Epithelial cell of proximal tubule (primary cell): ENCODE data around the gene PITPNM1. TPM values are rescaled to one million over a fixed set of nuclear protein-coding genes. Genes with fewer than 3 reads are reported as not detected.

Experiments used
- DNase-seq: peaks from one replicate; pipeline ENCODE4 v3.0.0-alpha.2; 2011; ENCODE audit warnings: low read depth
- H3K4me3 ChIP-seq: 2 replicates; pipeline ENCODE4 v1.5.1; 2011; ENCODE audit warnings: low read depth, mild to moderate bottlenecking, low read length
- CTCF ChIP-seq: conservative IDR thresholded peaks from 2 replicates; pipeline ENCODE4 v1.5.1; 2012; ENCODE audit warnings: low read depth, mild to moderate bottlenecking, low read length
- total RNA-seq: library from RNA; depleted of rRNA; stranded (reverse); fragments of >200 nt; gene quantifications from 2 replicates; pipeline ENCODE4 v1.2.3, GENCODE V29; 2015

PITPNM1 gene
- total RNA-seq, 1 donor from 2014 or later, result 74.1 TPM

DNA sequence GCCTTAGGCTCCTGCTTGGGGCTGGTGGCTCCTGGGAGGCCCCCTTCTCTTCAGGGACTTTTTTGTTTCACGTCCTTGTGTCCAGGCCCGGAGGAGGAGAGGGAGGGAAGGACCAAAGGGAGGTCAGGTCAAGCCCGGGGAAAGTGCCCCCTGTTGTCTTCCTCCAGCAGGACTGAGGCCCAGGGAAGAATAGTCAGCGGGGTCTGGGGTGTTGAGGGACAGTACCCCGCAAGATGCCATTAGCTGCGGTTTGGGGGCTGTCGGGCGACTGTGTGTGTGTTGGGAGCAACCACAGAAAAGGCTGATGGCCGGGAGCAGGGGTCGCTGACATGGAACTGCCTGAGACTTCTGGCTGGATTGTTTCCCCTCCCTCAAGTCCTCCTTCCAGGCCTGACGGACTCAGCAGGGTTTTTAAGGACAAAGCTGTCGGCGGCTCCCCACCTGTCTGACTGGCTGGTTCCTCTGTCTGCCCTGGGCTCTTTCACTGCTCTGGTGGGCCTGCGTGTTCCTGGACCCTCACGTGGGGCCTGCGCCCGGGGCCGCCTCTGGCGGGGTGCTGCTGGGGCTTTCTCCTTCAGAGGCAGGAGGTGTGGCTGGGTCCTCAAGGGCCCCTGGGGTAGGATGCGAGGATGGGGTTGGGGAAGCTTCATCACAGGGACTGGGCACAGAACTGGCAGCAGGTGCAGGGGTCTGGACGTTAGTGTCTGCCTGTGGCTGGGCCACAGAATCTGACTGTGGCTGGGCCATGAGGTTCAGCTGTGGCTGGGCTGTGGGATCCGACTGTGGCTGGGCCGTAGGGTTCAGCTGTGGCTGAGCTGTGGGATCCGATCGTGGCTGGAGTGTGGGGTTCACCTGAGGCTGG lies 54.1 kb downstream of the PITPNM1 start:
- TF ChIP-seq CTCF, result no peak
- H3K4me3 ChIP-seq, result no peak overlapping the region
- no peak for DNase-seq

- no peak for DNase-seq
- H3K4me3 ChIP-seq, result no peak overlapping the region
- no peak for TF ChIP-seq CTCF
These were observed 55.9 kb downstream of the PITPNM1 start for GRCh38 chr11:67449116-67449844.

GRCh38 chr11:67448220-67448609 lies 56.9 kb downstream of the PITPNM1 start:
- H3K4me3 ChIP-seq, result no peak overlapping the region
- TF ChIP-seq CTCF, result no peak
- DNase-seq, result no peak

DNA sequence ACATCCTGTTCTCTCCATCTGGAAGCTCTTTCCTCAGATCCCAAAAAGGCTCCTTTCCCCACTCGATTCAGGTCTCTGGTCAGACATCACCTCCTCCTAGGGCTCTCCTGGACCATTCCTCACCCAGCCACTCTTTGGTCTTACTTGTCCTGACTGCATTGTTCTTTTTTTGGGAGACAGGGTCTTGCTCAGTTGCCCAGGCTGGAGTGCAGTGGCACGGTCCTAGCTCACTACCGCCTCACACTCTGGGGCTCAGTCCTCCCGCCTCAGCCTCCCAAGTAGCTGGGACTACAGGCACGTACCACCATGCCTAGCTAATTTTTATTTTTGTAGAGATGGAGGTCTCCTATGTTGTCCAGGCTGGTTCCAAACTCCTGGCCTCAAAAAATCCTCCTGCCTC lies 59.6 kb downstream of the PITPNM1 start:
- H3K4me3 ChIP-seq, result no peak overlapping the region
- TF ChIP-seq CTCF, result no peak

GRCh38 chr11:67442504-67443404 lies 62.4 kb downstream of the PITPNM1 start:
- peak overlapping the region; percentile 81 for H3K4me3 ChIP-seq
- TF ChIP-seq CTCF, result no peak
- DNase-seq, result no peak

More for the DNA sequence above, 59.6 kb downstream of the PITPNM1 start:
- DNase-seq, result no peak

Other genes with a start within 250 kb of the PITPNM1 start
- gene GRK2, start 238.9 kb downstream of the PITPNM1 start, total RNA-seq, result 46.8 and 66.4 TPM in 2 replicates
- 31.6 and 32.3 TPM in 2 replicates for gene ANKRD13D, start 216.1 kb downstream of the PITPNM1 start, total RNA-seq
- gene SSH3, start 201.8 kb downstream of the PITPNM1 start, total RNA-seq, result 28.4 and 30.4 TPM in 2 replicates
- gene POLD4, start 151.8 kb downstream of the PITPNM1 start, total RNA-seq, result 68.1 and 174 TPM in 2 replicates
- gene CLCF1, start 131.8 kb downstream of the PITPNM1 start, total RNA-seq, result 23.8 and 44.6 TPM in 2 replicates
- gene RAD9A, start 113.4 kb downstream of the PITPNM1 start, total RNA-seq, result 13.9 and 20.9 TPM in 2 replicates
- gene PPP1CA, start 103.5 kb downstream of the PITPNM1 start, total RNA-seq, result 359 and 365 TPM in 2 replicates
- 0.14 and 0.17 TPM in 2 replicates for gene TBC1D10C, start 101.3 kb downstream of the PITPNM1 start, total RNA-seq
- 0.07 and 0.23 TPM in 2 replicates for gene CARNS1, start 89.7 kb downstream of the PITPNM1 start, total RNA-seq
- 64.1 and 72.9 TPM in 2 replicates for gene RPS6KB2, start 76.9 kb downstream of the PITPNM1 start, total RNA-seq
- gene PTPRCAP, start 67.7 kb downstream of the PITPNM1 start, total RNA-seq, result 1.5 and 3.6 TPM in 2 replicates
- 88.8 and 137 TPM in 2 replicates for gene CORO1B, start 61.9 kb downstream of the PITPNM1 start, total RNA-seq
- not detected in 2 replicates for gene GPR152, start 52.6 kb downstream of the PITPNM1 start, total RNA-seq
- gene CABP4, start 50.0 kb downstream of the PITPNM1 start, total RNA-seq, result not detected in 2 replicates
- 26.1 and 74.0 TPM in 2 replicates for gene TMEM134, start 36.1 kb downstream of the PITPNM1 start, total RNA-seq
- gene AIP, start 22.3 kb downstream of the PITPNM1 start, total RNA-seq, result 62.0 and 63.4 TPM in 2 replicates
- gene CDK2AP2, start 2.8 kb upstream of the PITPNM1 start, total RNA-seq, result 129 and 165 TPM in 2 replicates
- not detected in 2 replicates for gene CABP2, start 18.1 kb upstream of the PITPNM1 start, total RNA-seq
- gene GSTP1, start 78.4 kb upstream of the PITPNM1 start, total RNA-seq, result 2,620 and 3,355 TPM in 2 replicates
- gene NDUFV1, start 101.6 kb upstream of the PITPNM1 start, total RNA-seq, result 226 and 258 TPM in 2 replicates
- gene NUDT8, start 124.6 kb upstream of the PITPNM1 start, total RNA-seq, result 23.4 and 29.3 TPM in 2 replicates
- gene TBX10, start 134.4 kb upstream of the PITPNM1 start, total RNA-seq, result not detected in 2 replicates
- not detected in 2 replicates for gene ACY3, start 145.4 kb upstream of the PITPNM1 start, total RNA-seq
- 0.51 TPM in 1 of 2 replicates, not detected in the other for gene ALDH3B2, start 169.3 kb upstream of the PITPNM1 start, total RNA-seq